A549 (cell line): ENCODE data around the gene OMG. TPM values are rescaled to one million over a fixed set of nuclear protein-coding genes. Genes with fewer than 3 reads are reported as not detected.

ENCODE experiments used
- ATAC-seq, 2 experiments: fragments of 200-7000 bp in 1 of 2; fragments of >200 bp in 1 of 2; cut with Nextera tagmentation in 1 of 2; cut with Tn5 transposase in 1 of 2; 3 replicates each; pipeline versions ENCODE4 v1.8.0 to v1.9.1; 2018 to 2020; ENCODE audit warnings: mild to moderate bottlenecking in 1 of 2, moderate library complexity in 1 of 2
- CTCF ChIA-PET: fragments of 300-600 bp; sonication (Branson Sonifier 250); formaldehyde crosslinking; extraction: SDS; loops from one replicate; lab custom pipeline; 2021; ENCODE audit warnings: antibody characterized with exemption, inconsistent platforms; lab: Yijun Ruan, JAX
- POLR2A ChIA-PET: fragments of 350-600 bp; formaldehyde crosslinking; extraction: SDS; loops from one replicate; lab custom pipeline; 2021; ENCODE audit warnings: antibody characterized with exemption, inconsistent platforms; lab: Yijun Ruan, JAX
- DNase-seq, 2 experiments: peaks; one replicate each; pipeline versions ENCODE4 v3.0.0 to v3.0.0-alpha.2; 2011 to 2016; ENCODE audit warnings: low read depth in 1 of 2, low spot score in 1 of 2
- FAIRE-seq: peaks from 2 replicates; lab custom pipeline; 2011; peaks lifted over from hg19 to GRCh38; lab: Jason Lieb, UNC
- H3K27ac ChIP-seq, 2 experiments: fragments of >200 bp; sonication (Bioruptor Twin); formaldehyde crosslinking; 3 replicates each; pipeline ENCODE4 v1.5.1; 2016 to 2017
- H3K4me1 ChIP-seq: fragments of >200 bp; sonication (Bioruptor Twin); formaldehyde crosslinking; 3 replicates; pipeline ENCODE4 v1.6.1; 2016
- H3K4me2 ChIP-seq: fragments of >200 bp; sonication (Bioruptor Twin); formaldehyde crosslinking; 3 replicates; pipeline ENCODE4 v1.6.1; 2016
- H3K4me3 ChIP-seq: fragments of >200 bp; sonication (Bioruptor Twin); formaldehyde crosslinking; 3 replicates; pipeline ENCODE4 v1.5.1; 2016
- H3K9me3 ChIP-seq: fragments of >200 bp; sonication (Bioruptor Twin); formaldehyde crosslinking; 3 replicates; pipeline ENCODE4 v1.6.1; 2016
- BCL3 ChIP-seq: fragments of >200 bp; sonication (Bioruptor Twin); formaldehyde crosslinking; IDR thresholded peaks from 3 replicates; pipeline ENCODE4 v1.6.1; 2016
- CBX8 ChIP-seq: fragments of 200-600 bp; sonication (generic); IDR thresholded peaks from 2 replicates; pipeline ENCODE4 v1.6.1; 2016
- CEBPB ChIP-seq, 2 experiments: fragments of >200 bp in 1 of 2; sonication (Bioruptor Twin) in 1 of 2; formaldehyde crosslinking in 1 of 2; IDR thresholded peaks; 2 replicates each; pipeline ENCODE4 v1.6.1; 2012 to 2016
- EHF ChIP-seq: fragments of 250-450 bp; sonication (Bioruptor Pico); IDR thresholded peaks from 2 replicates; pipeline ENCODE4 v1.5.0; 2020; ENCODE audit warnings: mild to moderate bottlenecking
- ELK1 ChIP-seq: fragments of 150-350 bp; IDR thresholded peaks from 2 replicates; pipeline ENCODE4 v1.6.1; 2014; ENCODE audit warnings: low read depth, mild to moderate bottlenecking, low read length
- FOXS1 ChIP-seq: fragments of 250-450 bp; sonication (Bioruptor Pico); IDR thresholded peaks from 2 replicates; pipeline ENCODE4 v1.5.0; 2020; ENCODE audit warnings: mild to moderate bottlenecking, moderate library complexity
- GATA3 ChIP-seq: IDR thresholded peaks from 2 replicates; pipeline ENCODE4 v1.6.1; 2012; ENCODE audit warnings: borderline replicate concordance
- HEYL ChIP-seq: fragments of 250-450 bp; sonication (Bioruptor Pico); IDR thresholded peaks from 2 replicates; pipeline ENCODE4 v1.8.0; 2021; ENCODE audit warnings: mild to moderate bottlenecking, moderate library complexity
- HMGXB4 ChIP-seq: fragments of 250-450 bp; sonication (Bioruptor Pico); IDR thresholded peaks from 2 replicates; pipeline ENCODE4 v1.5.0; 2021; ENCODE audit warnings: mild to moderate bottlenecking, moderate library complexity, borderline replicate concordance
- HOXA7 ChIP-seq: fragments of 250-450 bp; sonication (Bioruptor Pico); IDR thresholded peaks from 2 replicates; pipeline ENCODE4 v1.5.0; 2020; ENCODE audit warnings: mild to moderate bottlenecking, moderate library complexity
- JUN ChIP-seq, 2 experiments: fragments of >200 bp; sonication (Bioruptor Twin); formaldehyde crosslinking; IDR thresholded peaks; 2 replicates in 1 of 2; 3 replicates in 1 of 2; pipeline ENCODE4 v1.6.1; 2016 to 2017
- JUNB ChIP-seq: fragments of >200 bp; sonication (Bioruptor Twin); formaldehyde crosslinking; IDR thresholded peaks from 2 replicates; pipeline ENCODE4 v1.6.1; 2016
- KDM5A ChIP-seq: fragments of 200-600 bp; sonication (generic); IDR thresholded peaks from 2 replicates; pipeline ENCODE4 v1.6.1; 2016; ENCODE audit warnings: antibody characterized with exemption, mild to moderate bottlenecking
- MAFK ChIP-seq: fragments of 450-650 bp; IDR thresholded peaks from 2 replicates; pipeline ENCODE4 v1.6.1; 2014; ENCODE audit not compliant: partially characterized antibody
- NR3C1 ChIP-seq: fragments of >200 bp; sonication (Bioruptor Twin); formaldehyde crosslinking; IDR thresholded peaks from 3 replicates; pipeline ENCODE4 v1.6.1; 2017
- PBX3 ChIP-seq: IDR thresholded peaks from 2 replicates; pipeline ENCODE4 v1.6.1; 2012
- POLR2A ChIP-seq: IDR thresholded peaks from 2 replicates; pipeline ENCODE4 v1.6.1; 2012; ENCODE audit warnings: mild to moderate bottlenecking, low read length
- POLR2AphosphoS2 ChIP-seq: conservative IDR thresholded peaks from 2 replicates; pipeline ENCODE4 v1.6.1; 2012; ENCODE audit warnings: low read length, improper control_type of control experiment, inconsistent platforms
- REST ChIP-seq: fragments of 200-600 bp; sonication (generic); IDR thresholded peaks from 2 replicates; pipeline ENCODE4 v1.6.1; 2016; ENCODE audit warnings: antibody characterized with exemption, mild to moderate bottlenecking, moderate library complexity
- RNF2 ChIP-seq: fragments of 200-600 bp; sonication (generic); IDR thresholded peaks from 2 replicates; pipeline ENCODE4 v1.6.1; 2016; ENCODE audit warnings: low read depth, mild to moderate bottlenecking, antibody characterized with exemption, moderate library complexity, borderline replicate concordance
- SREBF2 ChIP-seq: fragments of 450-650 bp; IDR thresholded peaks from 2 replicates; pipeline ENCODE4 v1.6.1; 2014; ENCODE audit warnings: mild to moderate bottlenecking, moderate library complexity
- TFCP2L1 ChIP-seq: fragments of 250-450 bp; sonication (Bioruptor Pico); IDR thresholded peaks from 2 replicates; pipeline ENCODE4 v1.5.0; 2021; ENCODE audit warnings: mild to moderate bottlenecking
- ZFP36 ChIP-seq: fragments of 450-650 bp; IDR thresholded peaks from 2 replicates; pipeline ENCODE4 v1.6.1; 2014; ENCODE audit warnings: borderline replicate concordance; ENCODE audit not compliant: partially characterized antibody
- WGBS: methylation state at CpG from one replicate; pipeline ENCODE4 v1.1.6; 2017; ENCODE audit errors: missing lambda C conversion rate; 5-methylcytosine and 5-hydroxymethylcytosine counted together
- polyA plus RNA-seq, 4 experiments: library from polyadenylated mRNA; depleted of rRNA in 3 of 4; stranded (reverse); fragments of >200 nt; fragmentation: RNase III in 1 of 4; extraction: RNeasy Plus Mini Kit Qiagen cat#74134 plus additional on column Dnase treatment in 1 of 4; gene quantifications; 2 replicates in 3 of 4; 3 replicates in 1 of 4; pipeline ENCODE4 v1.2.3, GENCODE V29; 2011 to 2017

The OMG gene
- polyA plus RNA-seq, 2 of the 4 experiments (the other 2 are of a cell fraction), result not detected

- TF ChIP-seq BCL3 (no peak), ELK1 (no peak)
These were observed 11.6 kb upstream of the OMG start (continued) for GRCh38 chr17:31308372-31309334.

- peaks cover 9% of the 10 kb centered on the region; the same call in 1 of the 3 replicates for H3K4me1 ChIP-seq
- no peak overlapping the region for H3K4me2 ChIP-seq
- H3K9me3 ChIP-seq, result no peaks in the 10 kb centered on the region
- TF ChIP-seq PBX3, result no peak
- no peak for TF ChIP-seq CEBPB (IDR thresholded peaks at IDR 0.05)
- TF ChIP-seq JUN (IDR thresholded peaks at IDR 0.05), result no peak
- no peak for TF ChIP-seq FOXS1 (CRISPR knock-in tag)
- TF ChIP-seq HOXA7, result no peak
- no peak for TF ChIP-seq SREBF2
- no peak for TF ChIP-seq CBX8
- no peak for TF ChIP-seq NR3C1
- TF ChIP-seq EHF (CRISPR knock-in tag), result no peak
- TF ChIP-seq JUNB, result no peak
- no peak for TF ChIP-seq TFCP2L1
- TF ChIP-seq POLR2A, result no peak
- no peak for TF ChIP-seq RNF2
- TF ChIP-seq POLR2AphosphoS2, result no peak
- no peak for TF ChIP-seq HEYL (CRISPR knock-in tag)
- no peak for TF ChIP-seq KDM5A
- no peak for TF ChIP-seq REST
- DNase-seq, result no peak
- no peak for ATAC-seq
- H3K27ac ChIP-seq, result no peak overlapping the region
- POLR2A ChIA-PET, result no interaction called here
- WGBS, result 91% methylated on average over 1 of the region's 1 CpG
- CTCF ChIA-PET, result interaction anchor here (1.2 kb wide), 1 partner anchor 92 kb away, joined by 3 read pairs; no protein-coding TSS in a partner anchor
- H3K4me3 ChIP-seq, result no peak overlapping the region
- FAIRE-seq, result peak; percentile 73
These were observed 10.6 kb upstream of the OMG start for GRCh38 chr17:31307640-31308039.

- no peak overlapping the region for H3K4me2 ChIP-seq
- no peak for ATAC-seq
- ChIA-PET CTCF (no interaction called here), POLR2A (no interaction called here)
- no peak for DNase-seq
- no peaks in the 10 kb centered on the region for H3K9me3 ChIP-seq
- no peak overlapping the region for H3K27ac ChIP-seq
- H3K4me3 ChIP-seq, result no peak overlapping the region
- peaks cover 8% of the 10 kb centered on the region for H3K4me1 ChIP-seq
- FAIRE-seq, result peak; percentile 97
- TF ChIP-seq REST (no peak), HMGXB4 (CRISPR knock-in tag) (no peak), ZFP36 (no peak), GATA3 (no peak), MAFK (no peak)
These were observed 2.6 kb upstream of the OMG start for GRCh38 chr17:31299624-31300023.
